GM10266 (cell line): ENCODE data around the gene HOOK1.

Experiments used
- DNase-seq: peaks from one replicate; pipeline ENCODE4 v3.0.0; 2012; ENCODE audit errors: extremely low spot score
- TF ChIP-seq, protein P1 (sequence below): IDR thresholded peaks from 2 replicates; pipeline ENCODE4 v1.5.1; 2012; ENCODE audit warnings: mild to moderate bottlenecking, low read depth; ENCODE audit not compliant: control insufficient read depth, insufficient read depth; ENCODE audit errors: missing control alignments

The HOOK1 gene

DNA sequence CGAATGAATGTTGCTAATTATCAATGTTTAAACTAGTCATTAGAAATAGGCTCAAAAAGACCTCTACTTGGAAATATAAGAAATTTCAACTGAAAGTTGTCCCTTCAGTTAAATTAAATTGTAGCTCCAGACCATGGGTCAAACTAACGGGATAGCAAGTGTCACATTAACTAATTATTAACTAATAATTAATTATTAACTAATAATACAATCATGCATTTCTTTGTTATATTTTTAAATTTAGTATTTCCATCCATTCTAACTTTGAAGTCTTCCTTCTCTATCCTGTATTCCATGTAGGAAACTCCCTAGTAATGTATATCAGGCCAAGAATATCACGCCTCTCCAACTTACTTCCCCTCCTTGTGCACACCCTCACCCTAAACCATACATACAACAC is 43.4 kb upstream of the HOOK1 start:
- no peak for DNase-seq
- TF ChIP-seq, protein P1, sequence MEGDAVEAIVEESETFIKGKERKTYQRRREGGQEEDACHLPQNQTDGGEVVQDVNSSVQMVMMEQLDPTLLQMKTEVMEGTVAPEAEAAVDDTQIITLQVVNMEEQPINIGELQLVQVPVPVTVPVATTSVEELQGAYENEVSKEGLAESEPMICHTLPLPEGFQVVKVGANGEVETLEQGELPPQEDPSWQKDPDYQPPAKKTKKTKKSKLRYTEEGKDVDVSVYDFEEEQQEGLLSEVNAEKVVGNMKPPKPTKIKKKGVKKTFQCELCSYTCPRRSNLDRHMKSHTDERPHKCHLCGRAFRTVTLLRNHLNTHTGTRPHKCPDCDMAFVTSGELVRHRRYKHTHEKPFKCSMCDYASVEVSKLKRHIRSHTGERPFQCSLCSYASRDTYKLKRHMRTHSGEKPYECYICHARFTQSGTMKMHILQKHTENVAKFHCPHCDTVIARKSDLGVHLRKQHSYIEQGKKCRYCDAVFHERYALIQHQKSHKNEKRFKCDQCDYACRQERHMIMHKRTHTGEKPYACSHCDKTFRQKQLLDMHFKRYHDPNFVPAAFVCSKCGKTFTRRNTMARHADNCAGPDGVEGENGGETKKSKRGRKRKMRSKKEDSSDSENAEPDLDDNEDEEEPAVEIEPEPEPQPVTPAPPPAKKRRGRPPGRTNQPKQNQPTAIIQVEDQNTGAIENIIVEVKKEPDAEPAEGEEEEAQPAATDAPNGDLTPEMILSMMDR: no peak

- TF ChIP-seq, protein P1: no peak
- DNase-seq: no peak
These were observed 39.3 kb upstream of the HOOK1 start for GRCh38 chr1:59775480-59775879.

DNA sequence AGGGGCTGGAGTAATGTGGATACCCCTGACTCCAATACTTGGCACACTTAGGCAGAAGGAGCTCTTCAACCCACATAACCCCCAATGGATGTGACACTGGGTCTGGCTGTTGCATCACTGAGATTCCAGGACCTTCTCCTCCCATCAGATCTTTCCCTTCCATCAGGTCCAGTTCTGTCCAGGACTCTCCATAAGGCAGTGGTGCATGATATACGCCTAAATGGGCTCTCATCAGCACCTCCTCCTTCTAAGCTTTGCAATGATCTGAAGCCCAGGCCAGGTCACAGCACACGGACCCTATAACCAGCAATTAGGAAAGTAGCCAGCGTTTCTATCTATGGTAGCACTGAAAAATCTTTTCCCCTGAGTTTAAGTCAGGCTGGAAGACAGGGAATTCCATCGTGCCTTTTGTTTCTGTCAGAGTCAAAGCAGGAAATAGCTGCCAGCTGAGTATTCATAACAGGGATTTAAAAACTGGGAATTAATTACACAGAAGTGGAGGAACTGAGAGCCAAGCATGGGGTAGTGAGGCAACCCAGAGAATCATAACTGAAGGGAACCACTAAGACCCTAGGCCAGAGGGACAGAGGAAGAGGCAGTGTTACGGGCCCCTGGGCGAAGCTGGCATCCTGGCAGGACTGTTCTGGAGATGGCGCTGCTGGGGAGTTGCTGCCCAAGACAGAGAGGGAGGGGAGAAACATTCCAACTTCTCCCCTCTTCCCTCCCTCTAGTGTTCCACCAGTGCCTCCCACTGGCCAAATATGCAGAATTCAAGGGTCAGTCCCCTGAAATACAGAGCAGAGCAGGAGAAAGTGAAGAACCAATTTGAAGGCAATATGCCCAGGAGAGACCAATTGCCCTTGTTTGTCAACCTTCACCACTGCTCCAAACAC is 37.5 kb upstream of the HOOK1 start:
- TF ChIP-seq, protein P1: no peak
- no peak for DNase-seq

GRCh38 chr1:59779949-59780348 is 34.8 kb upstream of the HOOK1 start:
- TF ChIP-seq, protein P1: no peak
- DNase-seq: no peak

- TF ChIP-seq, protein P1: no peak
- DNase-seq: no peak
These were observed 25.9 kb upstream of the HOOK1 start for GRCh38 chr1:59788825-59789224.

DNA sequence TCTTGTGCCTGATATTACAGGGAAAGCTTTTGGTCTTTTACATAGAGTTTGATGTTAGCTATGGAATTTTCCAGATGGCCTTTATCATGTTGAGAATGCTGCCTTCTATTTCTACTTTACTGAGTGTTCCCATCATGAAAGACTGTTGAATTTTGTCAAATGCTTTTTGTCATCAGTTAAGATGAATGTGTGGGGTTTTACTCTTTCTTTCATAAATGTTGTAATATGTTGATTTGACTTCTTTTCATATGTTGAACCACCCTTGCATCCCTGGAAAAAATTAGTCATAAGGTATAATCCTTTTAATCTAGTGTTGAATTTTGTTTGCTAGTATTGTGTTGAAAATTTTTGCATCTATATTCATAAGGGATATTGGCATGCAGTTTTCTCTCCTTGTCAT is 16.1 kb upstream of the HOOK1 start:
- DNase-seq: no peak
- TF ChIP-seq, protein P1: no peak

- DNase-seq: no peak
- TF ChIP-seq, protein P1: no peak
These were observed 11.2 kb upstream of the HOOK1 start for GRCh38 chr1:59803458-59804038.
